HG02981 (cell line): ENCODE data around the gene KCND3.

Experiments
- ATAC-seq: cut with Tn5 transposase; IDR thresholded peaks from one replicate; pipeline ENCODE4 v1.9.1; 2021; ENCODE audit warnings: mild to moderate bottlenecking, moderate library complexity; ENCODE audit not compliant: unreplicated experiment

Gene KCND3

GRCh38 chr1:111921948-111922347, 67.5 kb downstream of the KCND3 start:
- no peak for ATAC-seq

- ATAC-seq = no peak
Observed at GRCh38 chr1:111920221-111921024, 69.0 kb downstream of the KCND3 start.

- ATAC-seq = no peak
Observed at GRCh38 chr1:111911776-111912515, 77.5 kb downstream of the KCND3 start.

GRCh38 chr1:111911061-111911460, 78.4 kb downstream of the KCND3 start:
- ATAC-seq = no peak

GRCh38 chr1:111909030-111909429, 80.4 kb downstream of the KCND3 start:
- no peak for ATAC-seq

GRCh38 chr1:111908011-111908621, 81.4 kb downstream of the KCND3 start:
- no peak for ATAC-seq

- ATAC-seq = no peak
Observed at GRCh38 chr1:111907321-111907720, 82.1 kb downstream of the KCND3 start.

GRCh38 chr1:111906816-111907215, 82.7 kb downstream of the KCND3 start:
- no peak for ATAC-seq

- no peak for ATAC-seq
Observed at GRCh38 chr1:111906111-111906510, 83.4 kb downstream of the KCND3 start.

GRCh38 chr1:111904478-111905218, 84.8 kb downstream of the KCND3 start:
- ATAC-seq = no peak

- ATAC-seq = no peak
Observed at GRCh38 chr1:111903871-111904449, 85.5 kb downstream of the KCND3 start.

GRCh38 chr1:111903148-111903870, 86.2 kb downstream of the KCND3 start:
- no peak for ATAC-seq

GRCh38 chr1:111895469-111895868, 94.0 kb downstream of the KCND3 start:
- ATAC-seq = no peak

GRCh38 chr1:111895017-111895416, 94.5 kb downstream of the KCND3 start:
- ATAC-seq = no peak

GRCh38 chr1:111894497-111894896, 95.0 kb downstream of the KCND3 start:
- no peak for ATAC-seq

- no peak for ATAC-seq
Observed at GRCh38 chr1:111891566-111891965, 97.9 kb downstream of the KCND3 start.

- no peak for ATAC-seq
Observed at GRCh38 chr1:111888740-111889376, 100.6 kb downstream of the KCND3 start.

GRCh38 chr1:111887875-111888274, 101.6 kb downstream of the KCND3 start:
- ATAC-seq = no peak

GRCh38 chr1:111887385-111887784, 102.1 kb downstream of the KCND3 start:
- ATAC-seq = no peak

- no peak for ATAC-seq
Observed at GRCh38 chr1:111886741-111887140, 102.7 kb downstream of the KCND3 start.
